Natural killer cell (primary cell): Measurements from ENCODE around the gene MARCHF3. TPM values are rescaled to one million over a fixed set of nuclear protein-coding genes. Genes with fewer than 3 reads are reported as not detected.

Experiments
- ATAC-seq, 3 donors: fragments of 150-1000 bp in 2 of 3; fragments of 200-7000 bp in 1 of 3; cut with Tn5 transposase; 1 replicate in 1 of 3; 2 replicates in 2 of 3; pipeline ENCODE4 v1.10.0; 2021; ENCODE audit warnings: mild to moderate bottlenecking in 2 of 3, moderate library complexity in 2 of 3
- DNase-seq, 2 donors: peaks; one replicate each; pipeline versions ENCODE4 v3.0.0 to v3.0.0-alpha.2; 2013 to 2021; ENCODE audit warnings: mixed read lengths in 1 of 2
- H3K27ac ChIP-seq: one replicate; pipeline ENCODE4 v1.5.1; 2013; ENCODE audit warnings: mild to moderate bottlenecking, low read length
- H3K27me3 ChIP-seq: one replicate; pipeline ENCODE4 v1.6.1; 2013; ENCODE audit warnings: low read length; ENCODE audit not compliant: control insufficient read depth, insufficient read depth
- H3K36me3 ChIP-seq: one replicate; pipeline ENCODE4 v1.6.1; 2013; ENCODE audit warnings: low read length; ENCODE audit not compliant: control insufficient read depth, insufficient read depth
- H3K4me1 ChIP-seq: one replicate; pipeline ENCODE4 v1.6.1; 2013; ENCODE audit warnings: low read length; ENCODE audit not compliant: control insufficient read depth, insufficient read depth
- H3K4me3 ChIP-seq: one replicate; pipeline ENCODE4 v1.5.1; 2013; ENCODE audit warnings: low read length
- H3K9me3 ChIP-seq: one replicate; pipeline ENCODE4 v1.6.1; 2013; ENCODE audit warnings: low read length; ENCODE audit not compliant: control insufficient read depth, insufficient read depth
- H3K27ac Mint-ChIP-seq, 2 donors: one replicate each; pipeline ENCODE4 v1.8.0; 2022; ENCODE audit warnings: mild to moderate bottlenecking in 2 of 2, mixed read lengths in 2 of 2, moderate library complexity in 1 of 2
- H3K27me3 Mint-ChIP-seq, 2 donors: one replicate each; pipeline ENCODE4 v1.8.0; 2022; ENCODE audit warnings: low read depth in 2 of 2, mixed read lengths in 2 of 2
- H3K36me3 Mint-ChIP-seq: one replicate; pipeline ENCODE4 v1.8.0; 2022; ENCODE audit warnings: mixed read lengths
- H3K4me1 Mint-ChIP-seq, 2 donors: one replicate each; pipeline ENCODE4 v1.8.0; 2022; ENCODE audit warnings: mixed read lengths in 2 of 2
- H3K4me3 Mint-ChIP-seq: one replicate; pipeline ENCODE4 v1.8.0; 2022; ENCODE audit warnings: mild to moderate bottlenecking, moderate library complexity, mixed read lengths
- H3K9me3 Mint-ChIP-seq, 2 donors: one replicate each; pipeline ENCODE4 v1.8.0; 2022; ENCODE audit warnings: mixed read lengths in 2 of 2
- CTCF ChIP-seq: fragments of 200-600 bp; IDR thresholded peaks from one replicate; pipeline ENCODE4 v1.8.0; 2022; ENCODE audit warnings: antibody characterized with exemption
- WGBS: methylation state at CpG from one replicate; pipeline ENCODE4 v1.1.7; 2013; ENCODE audit warnings: missing lambda C conversion rate; ENCODE audit not compliant: insufficient coverage; 5-methylcytosine and 5-hydroxymethylcytosine counted together
- intact Hi-C: fragments of 100-400 bp; cut with micrococcal nuclease; formaldehyde crosslinking; loops from one replicate; pipeline ENCODE4 v1.14.2; 2022
- total RNA-seq, 4 donors: library from RNA; stranded (reverse); fragments of 120-200 nt in 1 of 4; gene quantifications; one replicate each; pipeline versions ENCODE4 v1.2.3 to v1.2.4, GENCODE V29; 2013 to 2022

Gene MARCHF3
- total RNA-seq, 3 donors from 2014 or later (not counting 1 experiment from before 2014, with no cell fraction given), result 6.8 to 11.2 (median 8.9) TPM

DNA sequence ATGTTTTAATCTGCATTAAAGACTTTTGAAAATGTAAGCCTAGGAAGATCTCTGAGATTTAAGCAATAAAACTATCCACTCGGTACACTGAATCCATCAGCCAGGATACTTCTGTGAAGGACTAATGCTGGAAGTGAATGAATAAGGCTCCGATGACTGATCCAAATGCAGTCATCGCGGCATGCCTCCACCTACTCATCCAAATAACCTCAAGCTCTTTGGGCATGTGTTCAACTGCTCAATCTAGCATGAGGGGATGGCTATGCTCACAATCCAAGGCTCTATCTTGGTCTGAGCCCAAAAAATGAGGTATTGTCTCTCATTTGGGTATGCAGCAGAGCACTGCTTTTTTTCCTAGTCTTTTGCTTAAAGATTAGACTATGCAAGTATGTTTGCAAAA, 19.2 kb downstream of the MARCHF3 start:
- intact Hi-C loops, result no loop called here
- 97% methylated on average over 4 of the region's 4 CpGs for WGBS
- TF ChIP-seq CTCF, result no peak
- peaks cover 3% of the 10 kb centered on the region for H3K4me1 ChIP-seq
- no peaks in the 10 kb centered on the region for H3K36me3 ChIP-seq
- Mint-ChIP-seq H3K9me3 (peaks cover 0 to 2% of the 10 kb centered on the region in 2 donors), H3K4me3 (no peak overlapping the region), H3K4me1 (peaks cover 10 to 22% of the 10 kb centered on the region in 2 donors), H3K36me3 (no peaks in the 10 kb centered on the region), H3K27ac (peak overlapping the region in 1 of 2 donors; percentile 72), H3K27me3 (no peaks in the 10 kb centered on the region)
- no peaks in the 10 kb centered on the region for H3K9me3 ChIP-seq
- H3K27me3 ChIP-seq, result no peaks in the 10 kb centered on the region
- DNase-seq, result no peak
- no peak overlapping the region for H3K27ac ChIP-seq
- no peak overlapping the region for H3K4me3 ChIP-seq
- no peak for ATAC-seq

GRCh38 chr5:127010362-127010761, 20.0 kb downstream of the MARCHF3 start:
- peaks cover 10 to 22% of the 10 kb centered on the region in 2 donors for H3K4me1 Mint-ChIP-seq
- peaks cover 3% of the 10 kb centered on the region for H3K4me1 ChIP-seq
- no peak overlapping the region for H3K4me3 Mint-ChIP-seq
- H3K9me3 Mint-ChIP-seq, result peaks cover 0 to 2% of the 10 kb centered on the region in 2 donors
- H3K4me3 ChIP-seq, result no peak overlapping the region
- no peaks in the 10 kb centered on the region for H3K36me3 ChIP-seq
- no peaks in the 10 kb centered on the region for H3K36me3 Mint-ChIP-seq
- H3K27me3 ChIP-seq, result no peaks in the 10 kb centered on the region
- DNase-seq (no peak), ATAC-seq (no peak)
- no peak overlapping the region for H3K27ac Mint-ChIP-seq
- H3K27me3 Mint-ChIP-seq, result no peaks in the 10 kb centered on the region
- intact Hi-C loops, result no loop called here
- no peaks in the 10 kb centered on the region for H3K9me3 ChIP-seq
- 100% methylated on average over 2 of the region's 2 CpGs for whole genome bisulfite sequencing
- no peak overlapping the region for H3K27ac ChIP-seq
- no peak for TF ChIP-seq CTCF

- H3K27ac Mint-ChIP-seq, result no peak overlapping the region
- WGBS, result no CpG with 5 or more reads among the region's 1 CpG
- intact Hi-C loops, result no loop called here
Measured at GRCh38 chr5:127009784-127010183, 20.6 kb downstream of the MARCHF3 start.

More at GRCh38 chr5:127009784-127010183, 20.6 kb downstream of the MARCHF3 start:
- H3K4me1 ChIP-seq, result peaks cover 3% of the 10 kb centered on the region
- no peaks in the 10 kb centered on the region for H3K9me3 ChIP-seq
- H3K27me3 ChIP-seq, result no peaks in the 10 kb centered on the region
- TF ChIP-seq CTCF, result no peak
- ATAC-seq (no peak), DNase-seq (no peak)
- no peaks in the 10 kb centered on the region for H3K27me3 Mint-ChIP-seq
- no peaks in the 10 kb centered on the region for H3K36me3 ChIP-seq
- peaks cover 0 to 2% of the 10 kb centered on the region in 2 donors for H3K9me3 Mint-ChIP-seq
- no peak overlapping the region for H3K4me3 ChIP-seq
- no peak overlapping the region for H3K4me3 Mint-ChIP-seq
- H3K36me3 Mint-ChIP-seq, result no peaks in the 10 kb centered on the region
- no peak overlapping the region for H3K27ac ChIP-seq
- H3K4me1 Mint-ChIP-seq, result peaks cover 10 to 22% of the 10 kb centered on the region in 2 donors
